Caco-2 (cell line): Measurements from ENCODE around the gene DRAM1. TPM values are rescaled to one million over a fixed set of nuclear protein-coding genes. Genes with fewer than 3 reads are reported as not detected.

ENCODE experiments used
- BruUV-seq: library from RNA; stranded (reverse); fragments of 400-500 nt; replicated peaks from 2 replicates; lab custom pipeline; 2021; lab: Mats Ljungman, UMichigan
- CTCF ChIA-PET: fragments of 300-600 bp; sonication (Branson Sonifier 250); formaldehyde crosslinking; loops from one replicate; lab custom pipeline; 2022; ENCODE audit warnings: antibody characterized with exemption; lab: Charles Lee
- POLR2A ChIA-PET: fragments of 300-600 bp; sonication (Branson Sonifier 250); formaldehyde crosslinking; loops from one replicate; lab custom pipeline; 2022; ENCODE audit warnings: antibody characterized with exemption; lab: Charles Lee
- DNase-seq, 2 experiments: peaks; one replicate each; pipeline versions ENCODE4 v3.0.0 to v3.0.0-alpha.2; 2020 to 2022
- H3K27me3 ChIP-seq: replicated peaks from 2 replicates; pipeline ENCODE4 v1.6.0; 2011; ENCODE audit warnings: low read length; ENCODE audit not compliant: control insufficient read depth, insufficient read depth
- H3K36me3 ChIP-seq: 2 replicates; pipeline ENCODE4 v1.5.1; 2011; ENCODE audit warnings: low read length; ENCODE audit not compliant: control insufficient read depth, insufficient read depth
- H3K4me1 ChIP-seq: fragments of 250-450 bp; sonication (Bioruptor Pico); 2 replicates; pipeline ENCODE4 v1.5.1; 2020; ENCODE audit warnings: mild to moderate bottlenecking
- H3K4me3 ChIP-seq: 2 replicates; pipeline ENCODE4 v1.5.1; 2011; ENCODE audit warnings: low read depth, mild to moderate bottlenecking, control low read depth, low read length
- H3K9me3 ChIP-seq: fragments of 250-450 bp; sonication (Bioruptor Pico); 2 replicates; pipeline ENCODE4 v1.5.1; 2020; ENCODE audit warnings: mild to moderate bottlenecking, moderate library complexity
- H3K27ac Mint-ChIP-seq: one replicate; pipeline ENCODE4 v1.8.0; 2022; ENCODE audit warnings: mixed read lengths; ENCODE audit not compliant: unreplicated experiment
- H3K27me3 Mint-ChIP-seq: one replicate; pipeline ENCODE4 v1.8.0; 2022; ENCODE audit warnings: mixed read lengths; ENCODE audit not compliant: insufficient read depth, unreplicated experiment
- H3K36me3 Mint-ChIP-seq: one replicate; pipeline ENCODE4 v1.8.0; 2022; ENCODE audit warnings: mild to moderate bottlenecking, mixed read lengths; ENCODE audit not compliant: insufficient read depth, unreplicated experiment
- H3K4me1 Mint-ChIP-seq: one replicate; pipeline ENCODE4 v1.8.0; 2022; ENCODE audit warnings: low read depth, mixed read lengths; ENCODE audit not compliant: unreplicated experiment
- H3K4me3 Mint-ChIP-seq: one replicate; pipeline ENCODE4 v1.8.0; 2022; ENCODE audit warnings: mild to moderate bottlenecking, moderate library complexity, mixed read lengths; ENCODE audit not compliant: unreplicated experiment
- H3K9me3 Mint-ChIP-seq: one replicate; pipeline ENCODE4 v1.8.0; 2022; ENCODE audit warnings: mixed read lengths; ENCODE audit not compliant: unreplicated experiment
- intact Hi-C: fragments of 100-400 bp; cut with micrococcal nuclease; formaldehyde crosslinking; loops from one replicate; pipeline ENCODE4 v1.10.0; 2022; ENCODE audit not compliant: unreplicated experiment
- total RNA-seq: library from RNA; stranded (reverse); gene quantifications from 2 replicates; pipeline ENCODE4 v1.2.3, GENCODE V29; 2022
- TF ChIP-seq, protein P1 (sequence below), 2 experiments: fragments of 200-600 bp in 1 of 2; IDR thresholded peaks; 1 replicate in 1 of 2; 2 replicates in 1 of 2; pipeline versions ENCODE4 v1.5.1 to v1.8.0; 2011 to 2022; ENCODE audit warnings: antibody characterized with exemption in 1 of 2, control low read depth in 1 of 2, inconsistent platforms in 1 of 2, low read depth in 1 of 2, low read length in 1 of 2, mild to moderate bottlenecking in 1 of 2, moderate library complexity in 1 of 2; ENCODE audit not compliant: insufficient read depth in 1 of 2, severe bottlenecking in 1 of 2, unreplicated experiment in 1 of 2

DRAM1 gene
- total RNA-seq, 1 experiment from 2014 or later: 46.4 TPM

DNA sequence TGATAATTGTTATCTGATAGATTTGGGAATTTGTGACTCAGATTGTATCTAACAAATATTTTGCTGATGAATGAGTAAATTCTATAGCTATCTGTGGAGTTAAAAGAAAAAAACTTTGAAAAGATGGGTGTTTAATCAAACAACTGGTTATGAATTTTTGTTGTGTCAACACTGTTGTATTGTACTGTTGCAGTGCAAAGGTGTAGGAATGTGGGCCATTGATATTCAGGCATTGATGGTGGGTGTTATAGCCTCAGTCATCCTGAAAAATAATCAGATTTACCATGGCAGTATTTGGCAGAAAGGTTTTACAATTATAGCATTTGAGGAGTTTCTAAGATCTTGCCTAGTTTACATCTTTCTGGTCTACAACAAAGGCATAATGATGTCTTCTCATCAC is 15.4 kb downstream of the DRAM1 start:
- ChIA-PET POLR2A (no interaction called here), CTCF (no interaction called here)
- H3K36me3 Mint-ChIP-seq: peaks cover 10% of the 10 kb centered on the region
- intact Hi-C loops: no loop called here
- H3K9me3 ChIP-seq: no peaks in the 10 kb centered on the region
- H3K27me3 Mint-ChIP-seq: no peaks in the 10 kb centered on the region
- BruUV-seq: no TSS peak
- no peak overlapping the region for H3K27ac Mint-ChIP-seq
- peaks cover 7% of the 10 kb centered on the region for H3K4me1 Mint-ChIP-seq
- no peaks in the 10 kb centered on the region for H3K27me3 ChIP-seq
- no peak overlapping the region for H3K4me3 ChIP-seq
- TF ChIP-seq, protein P1, sequence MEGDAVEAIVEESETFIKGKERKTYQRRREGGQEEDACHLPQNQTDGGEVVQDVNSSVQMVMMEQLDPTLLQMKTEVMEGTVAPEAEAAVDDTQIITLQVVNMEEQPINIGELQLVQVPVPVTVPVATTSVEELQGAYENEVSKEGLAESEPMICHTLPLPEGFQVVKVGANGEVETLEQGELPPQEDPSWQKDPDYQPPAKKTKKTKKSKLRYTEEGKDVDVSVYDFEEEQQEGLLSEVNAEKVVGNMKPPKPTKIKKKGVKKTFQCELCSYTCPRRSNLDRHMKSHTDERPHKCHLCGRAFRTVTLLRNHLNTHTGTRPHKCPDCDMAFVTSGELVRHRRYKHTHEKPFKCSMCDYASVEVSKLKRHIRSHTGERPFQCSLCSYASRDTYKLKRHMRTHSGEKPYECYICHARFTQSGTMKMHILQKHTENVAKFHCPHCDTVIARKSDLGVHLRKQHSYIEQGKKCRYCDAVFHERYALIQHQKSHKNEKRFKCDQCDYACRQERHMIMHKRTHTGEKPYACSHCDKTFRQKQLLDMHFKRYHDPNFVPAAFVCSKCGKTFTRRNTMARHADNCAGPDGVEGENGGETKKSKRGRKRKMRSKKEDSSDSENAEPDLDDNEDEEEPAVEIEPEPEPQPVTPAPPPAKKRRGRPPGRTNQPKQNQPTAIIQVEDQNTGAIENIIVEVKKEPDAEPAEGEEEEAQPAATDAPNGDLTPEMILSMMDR (IDR thresholded peaks at IDR 0.05; ENCODE audit: insufficient read depth in 1 of 2, low read depth in 1 of 2, low read length in 1 of 2, severe bottlenecking in 1 of 2, unreplicated experiment in 1 of 2): no peak
- H3K36me3 ChIP-seq: no peaks in the 10 kb centered on the region
- H3K4me3 Mint-ChIP-seq: no peak overlapping the region
- H3K9me3 Mint-ChIP-seq: no peaks in the 10 kb centered on the region
- H3K4me1 ChIP-seq: peaks cover 10% of the 10 kb centered on the region
- no peak for DNase-seq

DNA sequence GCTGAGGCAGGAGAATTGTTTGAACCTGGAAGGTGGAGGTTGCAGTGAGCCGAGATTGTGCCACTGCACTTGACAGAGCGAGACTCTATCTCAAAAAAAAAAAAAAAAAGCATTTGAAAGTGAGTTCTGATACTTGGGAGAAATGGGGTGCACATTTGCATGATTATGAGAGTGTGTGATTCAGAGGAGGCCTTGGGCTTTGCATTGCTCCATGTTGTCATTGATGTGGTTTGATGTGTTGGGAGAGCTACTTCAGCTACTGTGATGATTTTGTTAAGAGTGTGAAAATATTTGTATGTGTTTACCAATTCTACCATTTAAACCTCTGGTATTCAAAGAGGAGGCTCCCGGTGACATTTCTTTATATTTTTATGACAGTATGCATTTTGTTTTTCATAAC is 24.4 kb downstream of the DRAM1 start:
- Mint-ChIP-seq H3K36me3 (peaks cover 48% of the 10 kb centered on the region), H3K4me1 (no peaks in the 10 kb centered on the region), H3K9me3 (no peaks in the 10 kb centered on the region), H3K4me3 (no peak overlapping the region), H3K27me3 (no peaks in the 10 kb centered on the region), H3K27ac (no peak overlapping the region)
- BruUV-seq: no TSS peak
- TF ChIP-seq, protein P1 (IDR thresholded peaks at IDR 0.05; ENCODE audit: insufficient read depth in 1 of 2, low read depth in 1 of 2, low read length in 1 of 2, severe bottlenecking in 1 of 2, unreplicated experiment in 1 of 2): no peak
- no peak for DNase-seq
- H3K9me3 ChIP-seq: no peaks in the 10 kb centered on the region
- H3K4me3 ChIP-seq: no peak overlapping the region
- H3K4me1 ChIP-seq: no peaks in the 10 kb centered on the region
- ChIA-PET CTCF (no interaction called here), POLR2A (no interaction called here)
- intact Hi-C loops: no loop called here
- no peaks in the 10 kb centered on the region for H3K27me3 ChIP-seq
- no peaks in the 10 kb centered on the region for H3K36me3 ChIP-seq

GRCh38 chr12:101902641-101903040 is 25.3 kb downstream of the DRAM1 start:
- CTCF ChIA-PET: no interaction called here
- no peaks in the 10 kb centered on the region for H3K9me3 Mint-ChIP-seq
- Histone ChIP-seq H3K4me1 (peaks cover 2% of the 10 kb centered on the region), H3K27me3 (no peaks in the 10 kb centered on the region), H3K9me3 (no peaks in the 10 kb centered on the region), H3K4me3 (no peak overlapping the region), H3K36me3 (no peaks in the 10 kb centered on the region)
- H3K36me3 Mint-ChIP-seq: peaks cover 48% of the 10 kb centered on the region
- no peaks in the 10 kb centered on the region for H3K27me3 Mint-ChIP-seq
- no peak overlapping the region for H3K4me3 Mint-ChIP-seq
- POLR2A ChIA-PET: no interaction called here
- H3K4me1 Mint-ChIP-seq: no peaks in the 10 kb centered on the region
- no peak overlapping the region for H3K27ac Mint-ChIP-seq
- BruUV-seq: no TSS peak
- no peak for DNase-seq
- TF ChIP-seq, protein P1 (IDR thresholded peaks at IDR 0.05; ENCODE audit: insufficient read depth in 1 of 2, low read depth in 1 of 2, low read length in 1 of 2, severe bottlenecking in 1 of 2, unreplicated experiment in 1 of 2): no peak
- intact Hi-C loops: no loop called here
